GM08714 (cell line): ENCODE data around the gene SMIM14.
"Not testable (repeated sequence)": the region's sequence is repeated elsewhere in the genome, so short reads cannot be mapped to it uniquely, and the experiment has no call there.

ENCODE experiments used
- H3K4me3 ChIP-seq: fragments of 200-500 bp; sonication (Bioruptor generic); 2 replicates; pipeline ENCODE4 v1.5.1; 2014; ENCODE audit warnings: mild to moderate bottlenecking, low read length, inconsistent platforms
- ZNF274 ChIP-seq: IDR thresholded peaks from 2 replicates; pipeline ENCODE4 v1.6.1; 2012; ENCODE audit warnings: mild to moderate bottlenecking, low read depth, low read length

SMIM14 gene

GRCh38 chr4:39541987-39542610 is 96.6 kb downstream of the SMIM14 start:
- H3K4me3 ChIP-seq, result no peak overlapping the region
- TF ChIP-seq ZNF274, result no peak

GRCh38 chr4:39539089-39539611 is 99.5 kb downstream of the SMIM14 start:
- H3K4me3 ChIP-seq, result no peak overlapping the region

DNA sequence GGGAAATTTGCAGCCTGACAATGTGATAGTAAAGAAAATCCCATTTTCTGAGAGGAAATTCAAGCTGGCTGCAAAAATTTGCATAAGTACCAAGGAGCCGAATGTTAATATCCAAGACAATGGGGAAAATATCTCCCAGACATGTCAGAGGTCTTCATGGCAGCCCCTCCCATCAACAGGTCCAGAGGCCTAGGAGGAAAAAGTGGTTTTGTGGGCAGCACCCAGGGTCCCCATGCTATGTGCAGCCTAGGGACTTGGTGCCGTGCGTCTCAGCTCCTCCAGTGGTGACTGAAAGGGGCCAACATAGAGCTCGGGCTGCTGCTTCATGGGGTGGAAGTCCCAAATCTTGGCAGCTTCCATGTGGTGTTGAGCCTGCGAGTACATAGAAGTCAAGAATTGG is 105.1 kb downstream of the SMIM14 start:
- H3K4me3 ChIP-seq, result no peak overlapping the region
- no peak for TF ChIP-seq ZNF274

More at GRCh38 chr4:39539089-39539611, 99.5 kb downstream of the SMIM14 start:
- TF ChIP-seq ZNF274, result no peak

- H3K4me3 ChIP-seq, result not testable (repeated sequence)
These were observed 106.4 kb downstream of the SMIM14 start for GRCh38 chr4:39532237-39532636.

DNA sequence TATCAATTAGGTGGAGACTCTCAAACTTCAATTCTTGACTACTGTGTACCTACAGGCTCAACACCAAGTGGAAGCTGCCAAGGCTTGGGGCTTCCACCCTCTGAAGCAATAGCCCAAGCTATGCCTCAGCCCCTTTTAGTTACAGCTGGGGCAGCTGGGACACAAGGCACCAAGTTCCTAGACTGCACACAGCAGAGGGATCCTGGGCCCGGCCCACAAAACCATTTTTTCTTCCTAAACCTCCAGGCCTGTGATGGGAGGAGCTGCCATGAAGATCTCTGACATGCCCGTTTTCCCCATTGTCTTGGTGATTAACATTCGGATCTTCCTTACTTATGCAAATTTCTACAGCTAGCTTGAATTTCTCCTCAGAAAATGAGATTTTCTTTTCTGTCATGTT is 108.0 kb downstream of the SMIM14 start:
- no peak for TF ChIP-seq ZNF274
- no peak overlapping the region for H3K4me3 ChIP-seq

DNA sequence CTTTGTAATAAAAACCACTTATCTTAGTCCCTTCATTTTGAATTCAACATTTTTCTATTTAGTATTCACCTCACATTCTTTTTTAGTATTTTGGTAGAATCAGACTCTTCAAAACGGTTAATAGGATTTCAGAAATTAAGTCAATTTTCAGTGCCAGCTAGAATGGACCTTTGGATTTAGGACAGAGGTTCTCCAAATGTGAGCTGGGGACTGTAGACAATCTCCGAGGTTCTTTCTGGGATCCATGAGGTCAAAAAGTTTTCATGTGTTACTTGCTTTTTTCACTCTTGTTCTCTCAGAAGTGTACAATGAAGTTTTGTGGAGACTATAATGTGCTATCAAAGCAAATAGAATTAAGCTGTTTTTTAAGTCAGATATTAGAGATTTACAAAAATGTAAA is 109.1 kb downstream of the SMIM14 start:
- no peak for TF ChIP-seq ZNF274
- no peak overlapping the region for H3K4me3 ChIP-seq

DNA sequence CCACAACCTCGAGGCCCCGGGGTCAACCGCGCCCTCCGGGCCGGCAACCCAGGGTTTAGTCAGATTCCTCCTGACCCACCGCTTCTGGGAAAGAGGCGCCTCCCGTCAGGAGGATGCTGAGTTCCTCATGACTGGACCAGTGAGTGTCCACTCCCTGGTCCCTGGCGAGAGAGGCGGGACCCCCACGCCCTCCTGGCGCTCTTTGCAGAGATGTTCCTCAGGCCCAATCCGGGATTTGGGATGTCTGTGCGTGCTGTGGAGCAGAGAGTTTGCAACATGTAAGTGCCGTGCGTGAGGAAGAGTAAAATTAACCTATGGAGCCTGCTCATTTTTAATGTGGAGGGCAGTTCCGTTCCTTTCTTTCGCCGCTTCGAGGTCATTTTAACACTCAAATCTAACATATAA is 110.6 kb downstream of the SMIM14 start:
- H3K4me3 ChIP-seq, result peak overlapping the region; percentile 93
- TF ChIP-seq ZNF274, result no peak

- H3K4me3 ChIP-seq, result peak within 1 kb of the TSS; percentile 93
- no peak for TF ChIP-seq ZNF274
These were observed 111.2 kb downstream of the SMIM14 start, which contains the start of gene UGDH for GRCh38 chr4:39527296-39528060. Gene UGDH, minus strand, starts transcription at chr4:39527439. Its CDS starts 5,927 bp downstream, at chr4:39521512.

GRCh38 chr4:39526765-39527295 is 111.8 kb downstream of the SMIM14 start:
- peak overlapping the region; percentile 93 for H3K4me3 ChIP-seq
- TF ChIP-seq ZNF274, result no peak

GRCh38 chr4:39525822-39526690 is 112.6 kb downstream of the SMIM14 start:
- H3K4me3 ChIP-seq, result peak overlapping the region; percentile 93
- TF ChIP-seq ZNF274, result no peak

GRCh38 chr4:39524161-39524957 is 114.3 kb downstream of the SMIM14 start:
- TF ChIP-seq ZNF274, result no peak
- no peak overlapping the region for H3K4me3 ChIP-seq

DNA sequence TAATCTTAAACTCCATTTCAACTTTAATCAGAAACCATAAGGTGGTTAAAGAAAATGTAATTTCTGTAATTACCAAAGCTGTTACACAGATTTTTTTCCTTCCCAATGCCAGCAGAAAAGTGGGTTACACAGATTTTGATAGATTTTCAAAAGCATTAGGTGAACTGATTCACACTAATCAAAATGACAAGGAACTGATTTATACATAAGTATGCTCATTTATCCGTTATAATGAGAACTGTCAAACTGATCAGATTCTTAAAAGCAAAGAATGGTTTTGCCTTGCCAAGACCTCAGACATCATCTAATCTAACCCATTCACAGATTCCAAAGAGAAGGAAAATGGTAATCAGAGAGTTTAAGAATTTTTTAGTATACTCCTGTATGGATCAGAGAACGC is 116.6 kb downstream of the SMIM14 start:
- H3K4me3 ChIP-seq, result no peak overlapping the region

DNA sequence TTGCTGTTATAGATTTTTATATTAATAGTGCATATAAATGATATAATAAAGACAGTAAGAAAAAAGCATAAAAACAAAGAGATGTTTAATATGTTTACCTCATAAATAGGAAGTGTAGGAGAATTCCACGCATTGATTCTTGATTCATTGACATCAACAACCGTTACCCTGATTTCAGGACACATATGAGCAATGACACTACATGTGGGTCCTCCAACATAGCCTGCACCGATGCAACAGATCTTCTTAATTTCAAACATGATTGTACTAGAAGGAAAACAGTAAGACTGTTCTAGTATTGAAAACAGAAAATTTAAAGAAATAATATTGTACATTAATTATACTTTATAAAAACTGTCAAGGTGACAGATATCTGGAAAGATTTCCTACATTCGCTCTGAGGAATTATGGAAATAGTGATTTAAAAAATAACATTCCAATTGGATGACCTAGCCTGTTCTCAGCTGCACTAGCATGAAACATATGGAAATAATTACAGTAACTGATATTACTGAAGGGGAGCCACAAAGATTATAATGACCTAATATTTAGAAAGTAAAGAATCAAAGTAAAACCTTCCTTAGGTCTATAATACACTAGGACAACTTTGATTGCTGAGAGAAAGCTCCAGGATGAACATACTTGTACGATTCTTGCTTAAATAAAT is 117.3 kb downstream of the SMIM14 start:
- no peak for TF ChIP-seq ZNF274
- H3K4me3 ChIP-seq, result no peak overlapping the region

More for the DNA sequence above, 116.6 kb downstream of the SMIM14 start:
- no peak for TF ChIP-seq ZNF274
